ENCODE results near the gene PHLPP1. TPM values are rescaled to one million over a fixed set of nuclear protein-coding genes. Genes with fewer than 3 reads are reported as not detected.

Gene PHLPP1
- polyA plus RNA-seq, 2 of the 4 experiments (the other 2 are of a cell fraction) = 6.5 to 12.1 TPM

GRCh38 chr18:62720048-62720447 is 4.7 kb downstream of the PHLPP1 start:
- no peak for FAIRE-seq
- Histone ChIP-seq H3K4me2 (peak overlapping the region; percentile 92), H3K4me1 (peaks cover 58% of the 10 kb centered on the region), H3K9me3 (no peaks in the 10 kb centered on the region), H3K27ac (no peak overlapping the region), H3K4me3 (no peak overlapping the region)
- 44% methylated on average over 4 of the region's 4 CpGs for WGBS (ENCODE audit: missing lambda C conversion rate)
- TF ChIP-seq JUNB (IDR thresholded peaks at IDR 0.05) (no peak), ZSCAN20 (CRISPR knock-in tag; IDR thresholded peaks at IDR 0.05) (no peak), EHMT2 (IDR thresholded peaks at IDR 0.05; ENCODE audit: low read depth) (no peak), FOSB (CRISPR knock-in tag; IDR thresholded peaks at IDR 0.05) (no peak), JUN (IDR thresholded peaks at IDR 0.05) (no peak), NPAS2 (CRISPR knock-in tag; IDR thresholded peaks at IDR 0.05; ENCODE audit: borderline replicate concordance) (no peak), EHF (CRISPR knock-in tag; IDR thresholded peaks at IDR 0.05) (no peak), SMC3 (IDR thresholded peaks at IDR 0.05) (no peak), CHD4 (IDR thresholded peaks at IDR 0.05; ENCODE audit: borderline replicate concordance) (no peak), ZNF302 (CRISPR knock-in tag; IDR thresholded peaks at IDR 0.05) (no peak)
- ChIA-PET CTCF (interaction anchor here (0.9 to 1.1 kb wide), 2 partner anchors 263 to 267 kb away, joined by 3 read pairs; no protein-coding TSS in a partner anchor), POLR2A (no interaction called here)
- no peak for ATAC-seq
- no peak for DNase-seq (ENCODE audit: low read depth in 1 of 2, low spot score in 1 of 2)

DNA sequence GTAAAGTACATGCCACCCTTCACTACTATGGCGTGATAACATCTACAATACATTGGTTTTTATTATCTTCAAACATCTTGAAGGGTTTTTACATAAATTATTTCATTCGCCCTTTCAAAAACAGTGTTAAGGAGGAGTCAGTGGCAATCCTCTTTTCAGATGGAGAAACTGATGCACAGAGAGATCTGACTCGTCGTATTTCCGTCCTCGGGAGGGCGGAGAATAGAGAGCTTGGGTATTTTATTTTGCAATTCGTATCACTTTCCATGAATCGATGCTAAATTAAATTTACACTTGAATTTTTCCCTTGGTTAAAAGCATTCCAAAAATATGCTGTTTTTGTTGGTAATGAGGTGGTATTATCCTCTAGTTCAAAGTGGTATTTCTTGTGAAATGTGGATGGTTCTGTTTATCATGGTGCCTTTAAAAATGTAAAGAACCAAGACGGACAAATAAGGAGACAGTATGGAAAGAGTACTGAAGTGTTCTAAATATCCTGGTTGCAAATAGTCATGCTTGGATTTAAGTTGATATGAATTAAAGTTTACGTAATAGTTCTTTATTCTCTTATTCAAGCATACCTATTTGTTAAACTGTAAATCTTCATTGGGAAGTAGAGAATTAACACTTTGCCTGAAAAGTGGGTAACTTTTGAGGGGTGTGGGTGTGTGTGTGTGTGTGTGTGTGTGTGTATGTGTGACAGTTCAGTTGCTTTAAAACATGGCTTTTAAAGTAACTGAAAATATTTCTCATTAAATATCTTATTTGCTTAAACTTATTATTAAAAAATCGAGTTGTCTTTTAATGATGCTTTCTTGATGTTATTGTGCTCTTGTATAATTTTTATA is 5.6 kb downstream of the PHLPP1 start:
- Histone ChIP-seq H3K4me3 (no peak overlapping the region), H3K4me1 (peaks cover 62% of the 10 kb centered on the region), H3K4me2 (peak overlapping the region; percentile 92), H3K9me3 (no peaks in the 10 kb centered on the region), H3K27ac (no peak overlapping the region)
- DNase-seq (ENCODE audit: low read depth in 1 of 2, low spot score in 1 of 2) = no peak
- TF ChIP-seq KDM5A (IDR thresholded peaks at IDR 0.05) (no peak), ZFP36 (IDR thresholded peaks at IDR 0.05; ENCODE audit: borderline replicate concordance, partially characterized antibody) (no peak), RAD21 (conservative IDR thresholded peaks at IDR 0.05 in 1 of 2, IDR thresholded peaks at IDR 0.05 in 1 of 2) (no peak), NR3C1 (IDR thresholded peaks at IDR 0.05) (no peak), ZC3H11A (IDR thresholded peaks at IDR 0.05) (no peak), HOXA7 (CRISPR knock-in tag; IDR thresholded peaks at IDR 0.05) (no peak), FOSL2 (IDR thresholded peaks at IDR 0.05) (no peak), FOSL2 (CRISPR knock-in tag; IDR thresholded peaks at IDR 0.05) (no peak), HOXB5 (CRISPR knock-in tag; IDR thresholded peaks at IDR 0.05) (no peak), MYC (IDR thresholded peaks at IDR 0.05; ENCODE audit: borderline replicate concordance, low read length) (no peak), ZNF302 (CRISPR knock-in tag; IDR thresholded peaks at IDR 0.05) (no peak), BHLHE40 (IDR thresholded peaks at IDR 0.05; ENCODE audit: low read depth, low read length) (no peak), ZSCAN20 (CRISPR knock-in tag; IDR thresholded peaks at IDR 0.05) (no peak), MAX (IDR thresholded peaks at IDR 0.05) (no peak), USF2 (IDR thresholded peaks at IDR 0.05) (no peak), FOXS1 (CRISPR knock-in tag; IDR thresholded peaks at IDR 0.05) (no peak), KDM1A (IDR thresholded peaks at IDR 0.05; ENCODE audit: low read depth) (no peak), HDAC2 (IDR thresholded peaks at IDR 0.05) (no peak)
- TF ChIP-seq, protein P1, sequence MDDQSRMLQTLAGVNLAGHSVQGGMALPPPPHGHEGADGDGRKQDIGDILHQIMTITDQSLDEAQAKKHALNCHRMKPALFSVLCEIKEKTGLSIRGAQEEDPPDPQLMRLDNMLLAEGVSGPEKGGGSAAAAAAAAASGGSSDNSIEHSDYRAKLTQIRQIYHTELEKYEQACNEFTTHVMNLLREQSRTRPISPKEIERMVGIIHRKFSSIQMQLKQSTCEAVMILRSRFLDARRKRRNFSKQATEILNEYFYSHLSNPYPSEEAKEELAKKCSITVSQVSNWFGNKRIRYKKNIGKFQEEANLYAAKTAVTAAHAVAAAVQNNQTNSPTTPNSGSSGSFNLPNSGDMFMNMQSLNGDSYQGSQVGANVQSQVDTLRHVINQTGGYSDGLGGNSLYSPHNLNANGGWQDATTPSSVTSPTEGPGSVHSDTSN (IDR thresholded peaks at IDR 0.05) = no peak
- TF ChIP-seq, protein P2, sequence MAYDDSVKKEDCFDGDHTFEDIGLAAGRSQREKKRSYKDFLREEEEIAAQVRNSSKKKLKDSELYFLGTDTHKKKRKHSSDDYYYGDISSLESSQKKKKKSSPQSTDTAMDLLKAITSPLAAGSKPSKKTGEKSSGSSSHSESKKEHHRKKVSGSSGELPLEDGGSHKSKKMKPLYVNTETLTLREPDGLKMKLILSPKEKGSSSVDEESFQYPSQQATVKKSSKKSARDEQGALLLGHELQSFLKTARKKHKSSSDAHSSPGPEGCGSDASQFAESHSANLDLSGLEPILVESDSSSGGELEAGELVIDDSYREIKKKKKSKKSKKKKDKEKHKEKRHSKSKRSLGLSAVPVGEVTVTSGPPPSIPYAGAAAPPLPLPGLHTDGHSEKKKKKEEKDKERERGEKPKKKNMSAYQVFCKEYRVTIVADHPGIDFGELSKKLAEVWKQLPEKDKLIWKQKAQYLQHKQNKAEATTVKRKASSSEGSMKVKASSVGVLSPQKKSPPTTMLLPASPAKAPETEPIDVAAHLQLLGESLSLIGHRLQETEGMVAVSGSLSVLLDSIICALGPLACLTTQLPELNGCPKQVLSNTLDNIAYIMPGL (CRISPR knock-in tag; IDR thresholded peaks at IDR 0.05; ENCODE audit: borderline replicate concordance) = no peak
- FAIRE-seq = no peak
- POLR2A ChIA-PET = no interaction called here
- 80% methylated on average over 12 of the region's 12 CpGs for WGBS (ENCODE audit: missing lambda C conversion rate)
- no peak for ATAC-seq
- CTCF ChIA-PET = interaction anchor here (0.9 kb wide), 1 partner anchor 262 kb away, joined by 3 read pairs; no protein-coding TSS in a partner anchor
